OCI-LY7 (cell line): ENCODE data around the gene MAMDC2. TPM values are rescaled to one million over a fixed set of nuclear protein-coding genes. Genes with fewer than 3 reads are reported as not detected.

ENCODE experiments used
- BruUV-seq: library from RNA; stranded (reverse); fragments of 400-500 nt; replicated peaks from 2 replicates; lab custom pipeline; 2021; lab: Mats Ljungman, UMichigan
- CTCF ChIA-PET: fragments of 300-600 bp; sonication (Branson Sonifier 250); formaldehyde crosslinking; loops from one replicate; lab custom pipeline; 2022; ENCODE audit warnings: antibody characterized with exemption; ENCODE audit not compliant: unreplicated experiment; lab: Charles Lee
- POLR2A ChIA-PET: fragments of 300-600 bp; sonication (Branson Sonifier 250); formaldehyde crosslinking; loops from one replicate; lab custom pipeline; 2022; ENCODE audit warnings: antibody characterized with exemption; lab: Charles Lee
- DNase-seq: peaks from one replicate; pipeline ENCODE4 v3.0.0-alpha.2; 2015; ENCODE audit warnings: low spot score
- H2AFZ ChIP-seq: fragments of 200-600 bp; sonication (generic), shearing (Covaris generic); 2 replicates; pipeline ENCODE4 v1.6.1; 2014; ENCODE audit warnings: mild to moderate bottlenecking, antibody characterized with exemption, low read length, moderate library complexity
- H3K27ac ChIP-seq: fragments of 200-600 bp; sonication (generic); 2 replicates; pipeline ENCODE4 v1.5.1; 2014; ENCODE audit warnings: mixed run types, low read depth, mild to moderate bottlenecking, moderate library complexity, low read length, inconsistent platforms; ENCODE audit not compliant: poor library complexity, severe bottlenecking
- H3K36me3 ChIP-seq: fragments of 200-600 bp; sonication (generic); 2 replicates; pipeline ENCODE4 v1.6.1; 2014; ENCODE audit warnings: mild to moderate bottlenecking, antibody characterized with exemption, low read length, moderate library complexity, mixed read lengths; ENCODE audit not compliant: insufficient read depth
- H3K4me1 ChIP-seq: fragments of 200-600 bp; sonication (generic); 2 replicates; pipeline ENCODE4 v1.5.1; 2014; ENCODE audit warnings: mild to moderate bottlenecking, low read length; ENCODE audit not compliant: insufficient read depth, poor library complexity, severe bottlenecking
- H3K4me2 ChIP-seq: fragments of 200-600 bp; sonication (generic); 2 replicates; pipeline ENCODE4 v1.6.1; 2014; ENCODE audit warnings: mild to moderate bottlenecking, low read length
- H3K4me3 ChIP-seq: fragments of 200-600 bp; sonication (generic); 2 replicates; pipeline ENCODE4 v1.5.1; 2014; ENCODE audit warnings: mild to moderate bottlenecking, low read depth, low read length; ENCODE audit not compliant: poor library complexity, severe bottlenecking
- H3K79me2 ChIP-seq: fragments of 200-600 bp; sonication (generic); 2 replicates; pipeline ENCODE4 v1.6.1; 2016; ENCODE audit warnings: low read depth, mild to moderate bottlenecking, low read length, moderate library complexity, mixed read lengths; ENCODE audit not compliant: insufficient read depth
- H3K9me2 ChIP-seq: fragments of 200-600 bp; sonication (generic); 2 replicates; pipeline ENCODE4 v1.6.1; 2016; ENCODE audit warnings: mild to moderate bottlenecking, low read length, mixed read lengths; ENCODE audit not compliant: insufficient read depth
- H3K9me3 ChIP-seq: fragments of 200-600 bp; sonication (generic); 2 replicates; pipeline ENCODE4 v1.6.1; 2014; ENCODE audit warnings: mild to moderate bottlenecking, mixed run types, low read length, mixed read lengths
- H4K20me1 ChIP-seq: fragments of 200-600 bp; sonication (generic); 2 replicates; pipeline ENCODE4 v1.6.1; 2014; ENCODE audit warnings: mild to moderate bottlenecking, antibody characterized with exemption, low read length, moderate library complexity, mixed read lengths; ENCODE audit not compliant: insufficient read depth
- EZH2phosphoT487 ChIP-seq: fragments of 200-600 bp; sonication (generic); IDR thresholded peaks from 2 replicates; pipeline ENCODE4 v1.6.1; 2018; ENCODE audit warnings: low read depth, borderline replicate concordance, mild to moderate bottlenecking, mixed run types, antibody characterized with exemption, low read length, moderate library complexity, mixed read lengths
- intact Hi-C: fragments of 100-400 bp; cut with micrococcal nuclease; formaldehyde crosslinking; loops from one replicate; pipeline ENCODE4 v1.10.0; 2022; ENCODE audit not compliant: unreplicated experiment
- total RNA-seq, 2 experiments: library from RNA; depleted of rRNA in 1 of 2; stranded (reverse); fragments of >200 nt in 1 of 2; shearing (Covaris generic) in 1 of 2; gene quantifications; 2 replicates each; pipeline ENCODE4 v1.2.3, GENCODE V29; 2014 to 2022
- TF ChIP-seq, protein P1 (sequence below): fragments of 200-600 bp; sonication (generic); conservative IDR thresholded peaks from 2 replicates; pipeline ENCODE4 v1.5.1; 2014; ENCODE audit warnings: mild to moderate bottlenecking, antibody characterized with exemption, low read length, moderate library complexity, mixed read lengths

The MAMDC2 gene
- total RNA-seq, 2 experiments from 2014 or later: not detected

DNA sequence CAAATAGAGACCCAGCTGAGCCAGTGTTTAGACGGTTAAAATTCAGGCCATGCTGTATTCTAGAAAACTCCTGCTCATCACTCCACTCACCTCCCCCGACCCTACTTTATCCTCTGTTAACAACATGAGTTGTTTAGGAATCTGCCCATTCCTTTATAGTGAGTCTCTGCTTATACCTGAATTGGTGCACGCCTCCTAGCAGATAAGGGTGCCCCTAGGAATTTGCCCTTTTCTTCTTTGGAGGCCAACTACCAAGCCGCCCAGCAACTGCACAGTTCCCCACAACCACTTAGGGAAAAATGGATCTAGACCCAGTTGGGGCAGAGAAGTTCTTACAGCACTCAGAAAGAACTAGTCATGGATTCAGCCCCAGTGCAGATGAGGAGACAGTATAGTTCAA lies 102.3 kb downstream of the MAMDC2 start:
- H4K20me1 ChIP-seq: no peaks in the 10 kb centered on the region
- no peaks in the 10 kb centered on the region for H3K4me1 ChIP-seq
- H3K27ac ChIP-seq: no peak overlapping the region
- ChIA-PET CTCF (no interaction called here), POLR2A (no interaction called here)
- H3K9me3 ChIP-seq: no peaks in the 10 kb centered on the region
- no peak overlapping the region for H2AFZ ChIP-seq
- no peak for TF ChIP-seq EZH2phosphoT487
- TF ChIP-seq, protein P1, sequence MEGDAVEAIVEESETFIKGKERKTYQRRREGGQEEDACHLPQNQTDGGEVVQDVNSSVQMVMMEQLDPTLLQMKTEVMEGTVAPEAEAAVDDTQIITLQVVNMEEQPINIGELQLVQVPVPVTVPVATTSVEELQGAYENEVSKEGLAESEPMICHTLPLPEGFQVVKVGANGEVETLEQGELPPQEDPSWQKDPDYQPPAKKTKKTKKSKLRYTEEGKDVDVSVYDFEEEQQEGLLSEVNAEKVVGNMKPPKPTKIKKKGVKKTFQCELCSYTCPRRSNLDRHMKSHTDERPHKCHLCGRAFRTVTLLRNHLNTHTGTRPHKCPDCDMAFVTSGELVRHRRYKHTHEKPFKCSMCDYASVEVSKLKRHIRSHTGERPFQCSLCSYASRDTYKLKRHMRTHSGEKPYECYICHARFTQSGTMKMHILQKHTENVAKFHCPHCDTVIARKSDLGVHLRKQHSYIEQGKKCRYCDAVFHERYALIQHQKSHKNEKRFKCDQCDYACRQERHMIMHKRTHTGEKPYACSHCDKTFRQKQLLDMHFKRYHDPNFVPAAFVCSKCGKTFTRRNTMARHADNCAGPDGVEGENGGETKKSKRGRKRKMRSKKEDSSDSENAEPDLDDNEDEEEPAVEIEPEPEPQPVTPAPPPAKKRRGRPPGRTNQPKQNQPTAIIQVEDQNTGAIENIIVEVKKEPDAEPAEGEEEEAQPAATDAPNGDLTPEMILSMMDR: no peak
- no peak overlapping the region for H3K4me2 ChIP-seq
- BruUV-seq: no TSS peak
- intact Hi-C loops: no loop called here
- no peaks in the 10 kb centered on the region for H3K79me2 ChIP-seq
- no peaks in the 10 kb centered on the region for H3K9me2 ChIP-seq
- DNase-seq: no peak
- no peak overlapping the region for H3K4me3 ChIP-seq
- H3K36me3 ChIP-seq: no peaks in the 10 kb centered on the region

DNA sequence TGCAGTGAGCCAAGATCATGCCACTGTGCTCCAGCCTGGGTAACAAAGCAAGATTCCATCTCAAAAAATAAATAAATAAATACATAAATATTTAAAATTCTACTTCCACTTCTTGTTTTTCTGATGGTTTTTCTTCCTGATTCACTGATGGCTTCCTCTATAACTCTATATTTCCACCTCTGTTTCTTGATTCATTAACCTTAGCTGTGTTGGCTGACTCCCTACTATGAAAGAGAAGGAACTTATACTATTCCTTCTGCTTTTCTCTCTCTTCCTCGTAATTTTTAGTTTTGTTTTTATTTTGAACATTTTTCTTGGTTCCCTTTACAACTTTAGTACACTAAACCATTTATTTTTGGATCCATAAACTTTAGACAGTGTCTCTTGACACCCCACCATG lies 103.5 kb downstream of the MAMDC2 start:
- H3K9me2 ChIP-seq: no peaks in the 10 kb centered on the region
- H4K20me1 ChIP-seq: no peaks in the 10 kb centered on the region
- no peaks in the 10 kb centered on the region for H3K9me3 ChIP-seq
- H3K4me3 ChIP-seq: no peak overlapping the region
- H2AFZ ChIP-seq: no peak overlapping the region
- no peak overlapping the region for H3K4me2 ChIP-seq
- H3K4me1 ChIP-seq: no peaks in the 10 kb centered on the region
- ChIA-PET CTCF (no interaction called here), POLR2A (no interaction called here)
- BruUV-seq: no TSS peak
- intact Hi-C loops: no loop called here
- no peak overlapping the region for H3K27ac ChIP-seq
- no peak for DNase-seq
- H3K36me3 ChIP-seq: no peaks in the 10 kb centered on the region
- no peaks in the 10 kb centered on the region for H3K79me2 ChIP-seq
- TF ChIP-seq, protein P1: no peak
- no peak for TF ChIP-seq EZH2phosphoT487

DNA sequence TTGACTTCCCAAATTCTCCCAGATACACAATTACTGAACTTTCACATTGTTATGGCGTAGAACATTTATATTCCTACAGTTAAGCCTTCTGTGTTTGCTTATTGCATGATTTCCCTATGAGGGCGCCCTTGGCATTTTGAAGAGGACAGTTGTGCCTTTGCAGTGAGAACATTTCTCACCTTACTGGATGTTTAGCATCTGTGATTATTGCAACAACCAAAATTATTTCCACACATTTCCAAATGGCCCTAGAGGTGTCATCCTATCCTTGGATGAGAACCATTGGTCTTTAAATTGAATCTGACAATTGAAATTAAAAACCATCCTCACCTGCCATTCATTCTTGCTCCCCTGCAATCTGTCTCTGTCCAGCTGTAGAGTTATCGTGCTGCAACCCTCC lies 104.0 kb downstream of the MAMDC2 start:
- ChIA-PET POLR2A (no interaction called here), CTCF (no interaction called here)
- Histone ChIP-seq H3K36me3 (no peaks in the 10 kb centered on the region), H3K9me2 (no peaks in the 10 kb centered on the region), H3K4me3 (no peak overlapping the region), H3K4me1 (no peaks in the 10 kb centered on the region), H2AFZ (no peak overlapping the region), H4K20me1 (no peaks in the 10 kb centered on the region), H3K79me2 (no peaks in the 10 kb centered on the region), H3K9me3 (no peaks in the 10 kb centered on the region), H3K27ac (no peak overlapping the region), H3K4me2 (no peak overlapping the region)
- no peak for TF ChIP-seq EZH2phosphoT487
- TF ChIP-seq, protein P1: no peak
- no peak for DNase-seq
- no TSS peak for BruUV-seq
- intact Hi-C loops: no loop called here
